Mesothelial cell of epicardium (in vitro differentiated cells): ENCODE results near the gene DHX16. TPM values are rescaled to one million over a fixed set of nuclear protein-coding genes. Genes with fewer than 3 reads are reported as not detected.
A peak's percentile ranks its signal among the peaks of the same experiment; 100 is the strongest.

Experiments used
- DNase-seq, 2 experiments: peaks; one replicate each; pipeline ENCODE4 v3.0.0; 2021; ENCODE audit warnings: low spot score in 2 of 2; ENCODE audit not compliant: unreplicated experiment in 2 of 2
- H3K27ac Mint-ChIP-seq: 2 replicates; pipeline ENCODE4 v1.8.0; 2021; ENCODE audit warnings: mixed read lengths
- H3K27me3 Mint-ChIP-seq: 2 replicates; pipeline ENCODE4 v1.8.0; 2021; ENCODE audit warnings: low read depth, mixed read lengths
- H3K36me3 Mint-ChIP-seq: 2 replicates; pipeline ENCODE4 v1.8.0; 2021; ENCODE audit warnings: mixed read lengths
- H3K4me1 Mint-ChIP-seq: 2 replicates; pipeline ENCODE4 v1.8.0; 2021; ENCODE audit warnings: mixed read lengths
- H3K4me3 Mint-ChIP-seq: 2 replicates; pipeline ENCODE4 v1.8.0; 2021; ENCODE audit warnings: mild to moderate bottlenecking, moderate library complexity, mixed read lengths
- H3K9me3 Mint-ChIP-seq: 2 replicates; pipeline ENCODE4 v1.8.0; 2021; ENCODE audit warnings: mixed read lengths
- total RNA-seq: library from RNA; stranded (reverse); gene quantifications from 3 replicates; pipeline ENCODE4 v1.2.1, GENCODE V29; 2021
- TF ChIP-seq, protein P1 (sequence below): fragments of 200-600 bp; sonication (generic); IDR thresholded peaks from one replicate; pipeline ENCODE4 v1.5.0; 2021; ENCODE audit warnings: antibody characterized with exemption; ENCODE audit not compliant: unreplicated experiment

Gene DHX16
- total RNA-seq, 1 donor from 2014 or later = 25.2 TPM

DNA sequence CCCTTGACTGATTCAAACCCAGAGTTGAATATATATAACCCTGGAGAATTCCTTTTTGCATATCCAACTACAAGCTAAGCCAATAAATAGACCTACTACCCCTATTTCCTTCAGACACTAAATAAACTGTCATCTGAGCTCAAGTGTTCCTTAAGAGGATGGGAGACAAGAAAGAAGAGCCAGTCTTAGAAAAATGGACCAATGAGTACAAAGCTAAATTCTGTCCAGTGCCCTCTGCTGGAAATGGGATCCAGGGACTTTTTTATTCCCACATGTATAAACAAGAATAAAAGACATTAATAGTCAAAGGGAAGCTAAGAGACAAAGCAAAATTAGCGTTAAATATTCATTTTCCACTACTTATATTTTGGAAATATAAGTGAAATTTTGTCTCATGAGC lies 60.6 kb downstream of the DHX16 start:
- H3K4me1 Mint-ChIP-seq = peaks cover 59% of the 10 kb centered on the region
- peaks cover 30% of the 10 kb centered on the region for H3K36me3 Mint-ChIP-seq
- H3K4me3 Mint-ChIP-seq = no peak overlapping the region
- no peaks in the 10 kb centered on the region for H3K9me3 Mint-ChIP-seq
- DNase-seq = no peak
- H3K27ac Mint-ChIP-seq = peak overlapping the region; percentile 100
- H3K27me3 Mint-ChIP-seq = no peaks in the 10 kb centered on the region
- TF ChIP-seq, protein P1, sequence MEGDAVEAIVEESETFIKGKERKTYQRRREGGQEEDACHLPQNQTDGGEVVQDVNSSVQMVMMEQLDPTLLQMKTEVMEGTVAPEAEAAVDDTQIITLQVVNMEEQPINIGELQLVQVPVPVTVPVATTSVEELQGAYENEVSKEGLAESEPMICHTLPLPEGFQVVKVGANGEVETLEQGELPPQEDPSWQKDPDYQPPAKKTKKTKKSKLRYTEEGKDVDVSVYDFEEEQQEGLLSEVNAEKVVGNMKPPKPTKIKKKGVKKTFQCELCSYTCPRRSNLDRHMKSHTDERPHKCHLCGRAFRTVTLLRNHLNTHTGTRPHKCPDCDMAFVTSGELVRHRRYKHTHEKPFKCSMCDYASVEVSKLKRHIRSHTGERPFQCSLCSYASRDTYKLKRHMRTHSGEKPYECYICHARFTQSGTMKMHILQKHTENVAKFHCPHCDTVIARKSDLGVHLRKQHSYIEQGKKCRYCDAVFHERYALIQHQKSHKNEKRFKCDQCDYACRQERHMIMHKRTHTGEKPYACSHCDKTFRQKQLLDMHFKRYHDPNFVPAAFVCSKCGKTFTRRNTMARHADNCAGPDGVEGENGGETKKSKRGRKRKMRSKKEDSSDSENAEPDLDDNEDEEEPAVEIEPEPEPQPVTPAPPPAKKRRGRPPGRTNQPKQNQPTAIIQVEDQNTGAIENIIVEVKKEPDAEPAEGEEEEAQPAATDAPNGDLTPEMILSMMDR = no peak

DNA sequence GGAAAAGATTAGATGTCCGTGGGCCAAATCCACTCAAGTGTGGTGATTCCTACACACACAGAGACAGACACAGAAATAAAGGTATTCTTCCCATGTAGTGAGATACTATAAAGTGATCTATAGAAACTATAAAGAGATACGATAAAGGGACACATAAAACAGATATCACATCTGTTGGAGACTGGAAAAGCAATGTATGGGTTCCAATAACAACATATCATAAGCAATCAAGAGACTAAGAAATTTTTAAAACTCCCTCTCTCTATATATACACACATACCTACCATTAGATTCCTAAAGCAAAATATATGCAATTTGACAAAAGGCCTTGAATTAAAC lies 61.0 kb downstream of the DHX16 start:
- H3K36me3 Mint-ChIP-seq = peaks cover 27% of the 10 kb centered on the region

DNA sequence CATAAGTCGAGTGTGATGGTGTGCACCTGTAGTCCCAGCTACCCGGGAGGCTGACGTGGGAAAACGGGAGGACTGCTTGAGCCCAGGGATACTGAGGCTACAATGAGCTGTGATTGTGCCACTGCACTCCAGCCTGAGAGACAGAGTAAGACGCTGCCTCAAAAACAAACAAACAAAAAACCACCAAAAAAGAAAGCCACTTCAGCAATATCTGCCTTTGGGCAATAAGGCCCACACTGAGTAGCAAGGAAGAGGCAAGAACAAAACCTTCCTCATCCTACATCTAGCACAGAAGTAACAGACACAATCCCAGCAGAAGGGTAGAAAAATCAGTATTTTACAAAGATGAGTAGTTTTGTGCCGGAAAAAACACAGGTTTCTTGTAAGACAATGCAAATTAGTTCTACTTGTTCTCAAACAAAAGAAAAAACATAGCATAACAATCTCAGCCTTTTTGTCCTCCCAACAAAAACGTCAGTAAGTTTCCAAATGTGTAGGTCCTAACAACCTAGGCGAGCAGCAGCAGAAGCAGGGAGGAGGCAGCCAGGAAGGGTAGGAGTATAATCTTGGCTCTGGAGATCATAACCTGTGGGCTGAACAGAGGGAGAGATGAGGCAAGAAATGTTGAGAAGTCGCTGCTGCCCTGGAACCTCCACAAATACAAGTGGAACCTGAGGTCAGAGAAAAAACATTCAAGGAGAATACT lies 61.5 kb downstream of the DHX16 start:
- Mint-ChIP-seq H3K36me3 (peaks cover 28% of the 10 kb centered on the region), H3K4me1 (peaks cover 55% of the 10 kb centered on the region), H3K27me3 (no peaks in the 10 kb centered on the region), H3K9me3 (no peaks in the 10 kb centered on the region), H3K4me3 (no peak overlapping the region), H3K27ac (peak overlapping the region; percentile 80)
- TF ChIP-seq, protein P1 = no peak
- DNase-seq = no peak

More for the DNA sequence above, 61.0 kb downstream of the DHX16 start:
- no peak overlapping the region for H3K4me3 Mint-ChIP-seq
- H3K4me1 Mint-ChIP-seq = peaks cover 55% of the 10 kb centered on the region
- no peaks in the 10 kb centered on the region for H3K27me3 Mint-ChIP-seq
- no peak for DNase-seq
- TF ChIP-seq, protein P1 = no peak
- H3K27ac Mint-ChIP-seq = peak overlapping the region; percentile 80
- H3K9me3 Mint-ChIP-seq = no peaks in the 10 kb centered on the region

DNA sequence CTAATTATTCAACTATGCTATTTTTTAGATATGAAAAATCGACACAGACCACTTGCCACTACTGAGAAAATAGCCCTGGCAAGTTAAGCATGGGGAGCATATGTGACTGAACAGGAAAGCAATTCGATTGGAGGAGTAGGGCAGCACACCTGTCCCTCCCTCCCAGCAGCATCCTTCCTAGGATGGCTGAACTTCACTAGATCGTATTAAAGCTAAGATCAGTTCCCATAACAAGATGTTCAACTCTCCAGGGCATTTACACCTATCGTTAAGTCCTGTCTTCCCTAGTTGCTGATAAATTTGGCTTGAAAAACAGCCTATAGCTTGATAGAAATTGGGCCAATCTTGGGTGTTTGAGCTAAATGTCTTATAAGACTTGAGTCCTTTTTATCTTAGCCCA lies 62.7 kb downstream of the DHX16 start:
- no peaks in the 10 kb centered on the region for H3K27me3 Mint-ChIP-seq
- peaks cover 32% of the 10 kb centered on the region for H3K36me3 Mint-ChIP-seq
- no peak overlapping the region for H3K4me3 Mint-ChIP-seq
- DNase-seq = no peak
- H3K27ac Mint-ChIP-seq = peak overlapping the region; percentile 13
- H3K4me1 Mint-ChIP-seq = peaks cover 43% of the 10 kb centered on the region
- TF ChIP-seq, protein P1 = no peak
- H3K9me3 Mint-ChIP-seq = no peaks in the 10 kb centered on the region

DNA sequence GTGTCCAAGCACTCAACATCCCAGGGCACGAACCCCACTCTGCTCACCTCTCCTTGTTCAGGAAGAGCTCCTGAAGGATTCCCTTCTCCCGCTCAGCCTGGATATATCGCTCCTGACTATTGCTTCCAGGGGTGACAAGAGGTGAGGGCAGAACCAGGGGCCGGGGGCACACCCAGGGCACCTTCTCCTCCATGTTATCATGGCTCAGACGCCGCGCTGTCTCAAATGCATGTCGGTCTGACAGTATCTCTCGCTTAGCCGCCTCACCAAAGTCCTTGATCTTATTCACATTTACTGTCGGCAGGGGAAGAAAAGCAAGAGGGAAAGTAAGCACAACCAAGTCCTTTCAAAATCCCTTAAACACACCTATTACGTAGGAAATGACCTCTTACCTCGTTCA lies 68.8 kb downstream of the DHX16 start:
- no peak overlapping the region for H3K4me3 Mint-ChIP-seq

More for the DNA sequence above, 68.8 kb downstream of the DHX16 start:
- DNase-seq = no peak
- H3K27me3 Mint-ChIP-seq = no peaks in the 10 kb centered on the region
- peaks cover 56% of the 10 kb centered on the region for H3K36me3 Mint-ChIP-seq
- H3K9me3 Mint-ChIP-seq = no peaks in the 10 kb centered on the region
- peaks cover 3% of the 10 kb centered on the region for H3K4me1 Mint-ChIP-seq
- no peak overlapping the region for H3K27ac Mint-ChIP-seq
- TF ChIP-seq, protein P1 = no peak

Other genes starting within 250 kb of the DHX16 start
- gene HLA-E, start 183.5 kb downstream of the DHX16 start, total RNA-seq = 59.5 to 61.9 TPM (median 61.7 TPM) in 3 replicates
- 88.2 to 93.1 TPM (median 91.9 TPM) in 3 replicates for gene GNL1, start 116.5 kb downstream of the DHX16 start, total RNA-seq
- 23.7 to 25.5 TPM (median 23.9 TPM) in 3 replicates for gene PRR3, start 115.7 kb downstream of the DHX16 start, total RNA-seq
- 71.4 to 73.6 TPM (median 71.5 TPM) in 3 replicates for gene ABCF1, start 101.6 kb downstream of the DHX16 start, total RNA-seq
- 107 to 120 TPM (median 117 TPM) in 3 replicates for gene PPP1R10, start 55.8 kb downstream of the DHX16 start, total RNA-seq
- gene MRPS18B, start 55.2 kb downstream of the DHX16 start, total RNA-seq = 29.8 to 33.5 TPM (median 30.2 TPM) in 3 replicates
- 51.0 to 57.0 TPM (median 51.2 TPM) in 3 replicates for gene ATAT1, start 46.1 kb downstream of the DHX16 start, total RNA-seq
- 12.0 to 15.8 TPM (median 15.0 TPM) in 3 replicates for gene C6orf136, start 25.9 kb downstream of the DHX16 start, total RNA-seq
- 28.8 to 30.6 TPM (median 29.5 TPM) in 3 replicates for gene PPP1R18, start 13.6 kb upstream of the DHX16 start, total RNA-seq
- 34.6 to 40.2 TPM (median 36.1 TPM) in 3 replicates for gene NRM, start 18.0 kb upstream of the DHX16 start, total RNA-seq
- 49.7 to 51.9 TPM (median 49.8 TPM) in 3 replicates for gene MDC1, start 44.3 kb upstream of the DHX16 start, total RNA-seq
- gene TUBB, start 47.3 kb upstream of the DHX16 start, total RNA-seq = 1,084 to 1,110 TPM (median 1,094 TPM) in 3 replicates
- 96.5 to 101 TPM (median 99.8 TPM) in 3 replicates for gene FLOT1, start 69.7 kb upstream of the DHX16 start, total RNA-seq
- gene IER3, start 71.5 kb upstream of the DHX16 start, total RNA-seq = 131 to 136 TPM (median 134 TPM) in 3 replicates
- 344 to 351 TPM (median 349 TPM) in 3 replicates for gene DDR1, start 211.5 kb upstream of the DHX16 start, total RNA-seq
- 62.1 to 65.4 TPM (median 62.2 TPM) in 3 replicates for gene GTF2H4, start 235.2 kb upstream of the DHX16 start, total RNA-seq
- gene VARS2, start 241.2 kb upstream of the DHX16 start, total RNA-seq = 62.1 to 70.6 TPM (median 67.4 TPM) in 3 replicates